H9 (cell line): ENCODE data around the gene ASMT. TPM values are rescaled to one million over a fixed set of nuclear protein-coding genes. Genes with fewer than 3 reads are reported as not detected.
A peak's percentile ranks its signal among the peaks of the same experiment; 100 is the strongest.
"Not testable (repeated sequence)": the region's sequence is repeated elsewhere in the genome, so short reads cannot be mapped to it uniquely, and the experiment has no call there.

ENCODE experiments used
- DNase-seq: peaks from one replicate; pipeline ENCODE4 v3.0.0-alpha.2; 2017
- H2AFZ ChIP-seq: one replicate; pipeline ENCODE4 v1.6.1; 2013; ENCODE audit warnings: mild to moderate bottlenecking, low read length, control low read depth, moderate library complexity
- H2AK5ac ChIP-seq: 2 replicates; pipeline ENCODE4 v1.6.1; 2013; ENCODE audit warnings: low read length, control low read depth, mixed read lengths; ENCODE audit not compliant: insufficient read length
- H2BK120ac ChIP-seq: one replicate; pipeline ENCODE4 v1.6.1; 2013; ENCODE audit warnings: low read depth, mild to moderate bottlenecking, low read length, control low read depth, inconsistent platforms; ENCODE audit not compliant: poor library complexity, severe bottlenecking
- H2BK12ac ChIP-seq: 2 replicates; pipeline ENCODE4 v1.6.1; 2013; ENCODE audit warnings: low read length, control low read depth, mixed read lengths, low read depth; ENCODE audit not compliant: insufficient read length
- H2BK15ac ChIP-seq: 2 replicates; pipeline ENCODE4 v1.6.1; 2013; ENCODE audit warnings: low read depth, low read length, control low read depth
- H2BK20ac ChIP-seq: one replicate; pipeline ENCODE4 v1.6.1; 2013; ENCODE audit warnings: low read depth, mild to moderate bottlenecking, low read length, control low read depth, inconsistent platforms; ENCODE audit not compliant: poor library complexity, severe bottlenecking
- H2BK5ac ChIP-seq: 2 replicates; pipeline ENCODE4 v1.6.1; 2013; ENCODE audit warnings: low read length, control low read depth, mixed read lengths; ENCODE audit not compliant: insufficient read length
- H3K14ac ChIP-seq: 2 replicates; pipeline ENCODE4 v1.6.1; 2013; ENCODE audit warnings: low read length, control low read depth; ENCODE audit not compliant: insufficient read depth
- H3K18ac ChIP-seq: 2 replicates; pipeline ENCODE4 v1.6.1; 2013; ENCODE audit warnings: low read depth, mild to moderate bottlenecking, mixed read lengths, low read length, control low read depth; ENCODE audit not compliant: insufficient read length
- H3K23ac ChIP-seq: 2 replicates; pipeline ENCODE4 v1.6.1; 2013; ENCODE audit warnings: low read length, control low read depth, mixed read lengths, low read depth; ENCODE audit not compliant: insufficient read length
- H3K23me2 ChIP-seq: 2 replicates; pipeline ENCODE4 v1.6.1; 2013; ENCODE audit warnings: low read depth, mild to moderate bottlenecking, mixed read lengths, low read length, control low read depth; ENCODE audit not compliant: insufficient read length, poor library complexity, severe bottlenecking
- H3K27ac ChIP-seq: 2 replicates; pipeline ENCODE4 v1.5.1; 2013; ENCODE audit warnings: low read length, control low read depth, mixed read lengths, low read depth; ENCODE audit not compliant: insufficient read length
- H3K27me3 ChIP-seq: 2 replicates; pipeline ENCODE4 v1.6.1; 2013; ENCODE audit warnings: low read length, control low read depth, inconsistent platforms; ENCODE audit not compliant: insufficient read depth
- H3K4ac ChIP-seq: 2 replicates; pipeline ENCODE4 v1.6.1; 2013; ENCODE audit warnings: low read depth, mild to moderate bottlenecking, control low read depth, inconsistent platforms, low read length, moderate library complexity
- H3K4me1 ChIP-seq: 2 replicates; pipeline ENCODE4 v1.6.1; 2013; ENCODE audit warnings: low read length, control low read depth, inconsistent platforms; ENCODE audit not compliant: insufficient read depth
- H3K4me2 ChIP-seq: 2 replicates; pipeline ENCODE4 v1.6.1; 2013; ENCODE audit warnings: low read length, control low read depth, mixed read lengths; ENCODE audit not compliant: insufficient read length, insufficient read depth
- H3K56ac ChIP-seq: 2 replicates; pipeline ENCODE4 v1.6.1; 2013; ENCODE audit warnings: low read depth, mild to moderate bottlenecking, mixed read lengths, low read length, control low read depth; ENCODE audit not compliant: insufficient read length
- H3K79me1 ChIP-seq: 2 replicates; pipeline ENCODE4 v1.6.1; 2013; ENCODE audit warnings: low read depth, mild to moderate bottlenecking, moderate library complexity, low read length, control low read depth, inconsistent platforms; ENCODE audit not compliant: insufficient read depth, poor library complexity, severe bottlenecking
- H3K79me2 ChIP-seq: 2 replicates; pipeline ENCODE4 v1.6.1; 2013; ENCODE audit warnings: low read length, control low read depth, inconsistent platforms; ENCODE audit not compliant: insufficient read depth
- H3K9ac ChIP-seq: 2 replicates; pipeline ENCODE4 v1.6.1; 2013; ENCODE audit warnings: low read length, control low read depth, mixed read lengths; ENCODE audit not compliant: insufficient read length; ENCODE audit errors: extremely low read depth
- H3K9me3 ChIP-seq: one replicate; pipeline ENCODE4 v1.6.1; 2013; ENCODE audit warnings: low read depth, low read length, inconsistent platforms; ENCODE audit not compliant: control insufficient read depth
- H3T11ph ChIP-seq: one replicate; pipeline ENCODE4 v1.6.1; 2013; ENCODE audit warnings: mild to moderate bottlenecking, low read length, control low read depth, inconsistent platforms
- H4K20me1 ChIP-seq: one replicate; pipeline ENCODE4 v1.6.1; 2013; ENCODE audit not compliant: control insufficient read depth, insufficient read length, insufficient read depth
- H4K5ac ChIP-seq: 2 replicates; pipeline ENCODE4 v1.6.1; 2013; ENCODE audit warnings: low read depth, mild to moderate bottlenecking, mixed read lengths, low read length, control low read depth; ENCODE audit not compliant: insufficient read length
- H4K8ac ChIP-seq: replicated peaks from 2 replicates; pipeline ENCODE4 v1.6.1; 2013; ENCODE audit warnings: low read length, control low read depth, mixed read lengths, low read depth; ENCODE audit not compliant: insufficient read length
- H4K91ac ChIP-seq: 2 replicates; pipeline ENCODE4 v1.6.1; 2013; ENCODE audit warnings: low read depth, mild to moderate bottlenecking, moderate library complexity, mixed read lengths, low read length, control low read depth; ENCODE audit not compliant: insufficient read length
- H3K27ac Mint-ChIP-seq, 3 experiments: 2 replicates in 2 of 3; 3 replicates in 1 of 3; pipeline ENCODE4 v1.8.0; 2020 to 2021; ENCODE audit warnings: mixed read lengths in 3 of 3, mild to moderate bottlenecking in 1 of 3, moderate library complexity in 1 of 3
- H3K27me3 Mint-ChIP-seq: 2 replicates; pipeline ENCODE4 v1.8.0; 2021; ENCODE audit warnings: low read depth, mild to moderate bottlenecking, moderate library complexity, mixed read lengths
- H3K36me3 Mint-ChIP-seq, 3 experiments: 2 replicates in 2 of 3; 3 replicates in 1 of 3; pipeline ENCODE4 v1.8.0; 2020 to 2021; ENCODE audit warnings: low read depth in 3 of 3, mixed read lengths in 3 of 3; ENCODE audit not compliant: insufficient read depth in 1 of 3
- H3K4me1 Mint-ChIP-seq, 2 experiments: 2 replicates each; pipeline ENCODE4 v1.8.0; 2020; ENCODE audit warnings: mixed read lengths in 2 of 2
- H3K4me3 Mint-ChIP-seq, 2 experiments: 2 replicates in 1 of 2; 3 replicates in 1 of 2; pipeline ENCODE4 v1.8.0; 2020 to 2021; ENCODE audit warnings: mild to moderate bottlenecking in 2 of 2, mixed read lengths in 2 of 2, moderate library complexity in 1 of 2
- H3K9me3 Mint-ChIP-seq, 2 experiments: 2 replicates in 1 of 2; 3 replicates in 1 of 2; pipeline ENCODE4 v1.8.0; 2020; ENCODE audit warnings: mild to moderate bottlenecking in 2 of 2, mixed read lengths in 2 of 2, moderate library complexity in 1 of 2
- CTCF ChIP-seq: fragments of 200-600 bp; sonication (generic); conservative IDR thresholded peaks from 3 replicates; pipeline ENCODE4 v1.8.0; 2021; ENCODE audit warnings: antibody characterized with exemption, mild to moderate bottlenecking
- WGBS: extraction: QIAGEN DNeasy Blood & Tissue Kit; methylation state at CpG from one replicate; pipeline ENCODE4 v1.1.7; 2013; ENCODE audit warnings: missing lambda C conversion rate, low lambda C conversion rate, mixed read lengths; ENCODE audit not compliant: insufficient read length; ENCODE audit errors: extremely low coverage; 5-methylcytosine and 5-hydroxymethylcytosine counted together
- long read RNA-seq: library from polyadenylated mRNA; unstranded; transcript quantifications from one replicate; pipeline ENCODE4 v2.0.0, GENCODE V29; 2020
- total RNA-seq: library from RNA; stranded (reverse); gene quantifications from 2 replicates; pipeline ENCODE4 v1.2.1, GENCODE V29; 2021

The ASMT gene
- 1.0 and 1.4 TPM in 2 replicates for total RNA-seq
- long read RNA-seq, partial matches to known transcripts: 0 of 2 reads
- long read RNA-seq, other reads (novel, unspliced or antisense): 1 of 2 reads

DNA sequence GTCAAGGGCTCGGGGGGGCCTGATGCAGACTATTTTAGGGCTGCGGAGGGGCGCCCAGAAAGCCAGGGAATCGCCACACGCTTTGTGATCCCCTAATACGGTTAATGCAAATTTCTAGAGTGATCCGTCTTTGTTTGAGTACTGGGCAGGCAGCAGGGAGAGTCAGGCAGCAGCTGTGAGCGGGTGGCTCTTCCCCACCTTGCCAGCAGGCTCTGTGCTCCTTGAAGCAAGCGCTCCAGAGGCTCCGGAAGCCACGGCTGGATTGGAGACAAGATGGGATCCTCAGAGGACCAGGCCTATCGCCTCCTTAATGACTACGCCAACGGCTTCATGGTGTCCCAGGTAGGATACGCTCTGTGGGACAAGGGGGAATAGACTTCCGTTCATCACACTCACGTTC lies at the start of gene ASMT:
Gene ASMT, plus strand, starts transcription at position 133 of the 400 bp plus-strand sequence. Its CDS starts 141 bp downstream, at position 274.
- H3K4me2 ChIP-seq: no peak within 1 kb of the TSS
- no peak within 1 kb of the TSS for H4K8ac ChIP-seq
- H4K91ac ChIP-seq: no peak within 1 kb of the TSS
- H3K4me3 Mint-ChIP-seq: no peak within 1 kb of the TSS
- H2BK20ac ChIP-seq: no peak within 1 kb of the TSS
- no peaks in the 10 kb centered on the region for H4K20me1 ChIP-seq
- H2AFZ ChIP-seq: no peak within 1 kb of the TSS
- peaks cover 15 to 16% of the 10 kb centered on the region in 2 experiments for H3K4me1 Mint-ChIP-seq
- no peak within 1 kb of the TSS for H3K4ac ChIP-seq
- H3K27me3 ChIP-seq: no peaks in the 10 kb centered on the region
- no peak within 1 kb of the TSS for H3T11ph ChIP-seq
- no peak within 1 kb of the TSS for H2BK15ac ChIP-seq
- peak within 1 kb of the TSS; percentile 47 for H3K18ac ChIP-seq
- no peak within 1 kb of the TSS for H3K27ac ChIP-seq
- DNase-seq: peak; percentile 55
- H3K23ac ChIP-seq: no peak within 1 kb of the TSS
- H3K9ac ChIP-seq: no peak within 1 kb of the TSS
- H3K4me1 ChIP-seq: no peaks in the 10 kb centered on the region; the same call in 1 of the 2 replicates
- H3K27ac Mint-ChIP-seq: peak within 1 kb of the TSS; percentile 23 to 78 (median 50); a peak in 5 of 7 replicates
- no peaks in the 10 kb centered on the region for H3K23me2 ChIP-seq
- no peak within 1 kb of the TSS for H2AK5ac ChIP-seq
- WGBS: no CpG with 5 or more reads among the region's 17 CpGs
- H3K9me3 ChIP-seq: no peaks in the 10 kb centered on the region
- H3K14ac ChIP-seq: peak within 1 kb of the TSS; percentile 69; the same call in 1 of the 2 replicates
- no peak; the same call in 2 of the 3 replicates for TF ChIP-seq CTCF
- H2BK120ac ChIP-seq: no peak within 1 kb of the TSS
- H2BK5ac ChIP-seq: no peak within 1 kb of the TSS
- no peak within 1 kb of the TSS for H4K5ac ChIP-seq
- H2BK12ac ChIP-seq: no peak within 1 kb of the TSS
- peaks cover 4% of the 10 kb centered on the region for H3K27me3 Mint-ChIP-seq
- no peaks in the 10 kb centered on the region for H3K79me2 ChIP-seq
- no peaks in the 10 kb centered on the region; a peak in 1 of 5 replicates for H3K9me3 Mint-ChIP-seq
- no peak within 1 kb of the TSS for H3K56ac ChIP-seq
- no peaks in the 10 kb centered on the region for H3K36me3 Mint-ChIP-seq
- H3K79me1 ChIP-seq: no peaks in the 10 kb centered on the region

- H2BK12ac ChIP-seq, H3K4me3 Mint-ChIP-seq, H3K14ac ChIP-seq, H2BK120ac ChIP-seq, H3T11ph ChIP-seq, H3K18ac ChIP-seq, H3K36me3 Mint-ChIP-seq, H3K79me2 ChIP-seq, H2BK15ac ChIP-seq, H2BK5ac ChIP-seq, H3K9me3 Mint-ChIP-seq, H3K79me1 ChIP-seq, H2AK5ac ChIP-seq, H3K56ac ChIP-seq, H4K8ac ChIP-seq, H3K4me1 Mint-ChIP-seq, H3K9ac ChIP-seq, H4K5ac ChIP-seq, H3K4me2 ChIP-seq, H3K4ac ChIP-seq, H4K91ac ChIP-seq, H3K27me3 Mint-ChIP-seq, H3K4me1 ChIP-seq, H3K27ac Mint-ChIP-seq, H4K20me1 ChIP-seq, H3K27ac ChIP-seq, DNase-seq, H3K27me3 ChIP-seq, H3K9me3 ChIP-seq, H2BK20ac ChIP-seq, H2AFZ ChIP-seq, H3K23me2 ChIP-seq, H3K23ac ChIP-seq: not testable (repeated sequence)
- WGBS: no CpG with 5 or more reads among the region's 19 CpGs
Measured at GRCh38 chrX:1574181-1574580, 40.7 kb upstream of the ASMT start.
